Measurements from ENCODE around the gene CCKAR. TPM values are rescaled to one million over a fixed set of nuclear protein-coding genes. Genes with fewer than 3 reads are reported as not detected.

CCKAR gene
- total and polyA plus RNA-seq, 2 donors from 2014 or later: 0.22 TPM; not detected in 1

DNA sequence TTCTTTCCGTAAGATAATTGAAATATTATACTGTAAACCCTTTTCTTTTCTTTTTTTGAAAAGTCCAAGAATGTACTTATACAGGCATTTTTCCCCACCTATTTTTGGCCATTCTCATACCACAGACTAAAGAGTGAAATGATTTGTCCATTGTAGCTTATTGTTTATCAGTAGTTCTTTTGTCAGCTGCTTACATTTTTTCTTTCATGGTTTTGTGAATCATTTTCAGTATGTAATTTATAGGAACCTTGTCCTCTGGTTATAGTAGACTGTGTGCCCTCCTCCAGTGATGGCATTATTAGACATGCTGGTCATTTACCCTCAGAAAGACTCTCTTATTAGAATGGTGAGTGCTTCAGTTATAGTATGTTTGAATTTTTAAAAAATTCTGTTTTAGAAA is 56.7 kb downstream of the CCKAR start:
- DNase-seq: no peak

GRCh38 chr4:26432419-26432818 is 57.9 kb downstream of the CCKAR start:
- no peak overlapping the region for H3K4me3 ChIP-seq (ENCODE audit: low read length in 3 of 3)
- H3K27me3 ChIP-seq (ENCODE audit: control insufficient read depth, insufficient read depth, low read length): no peaks in the 10 kb centered on the region
- no peak overlapping the region for H3K27ac ChIP-seq (ENCODE audit: low read depth in 2 of 2, low read length in 2 of 2)
- FAIRE-seq (no peak), DNase-seq (peak in 1 of 5 donors; percentile 9)
- no peaks in the 10 kb centered on the region for H3K4me1 ChIP-seq (ENCODE audit: control insufficient read depth in 2 of 3, insufficient read depth in 2 of 3, low read depth in 1 of 3, low read length in 3 of 3)
- no peak overlapping the region for H3K9ac ChIP-seq (ENCODE audit: low read length in 3 of 3)
- H3K9me3 ChIP-seq (ENCODE audit: control insufficient read depth in 2 of 3, insufficient read depth in 1 of 3, low read length in 3 of 3): no peaks in the 10 kb centered on the region
- H3K36me3 ChIP-seq (ENCODE audit: control insufficient read depth in 2 of 3, insufficient read depth in 3 of 3, low read length in 3 of 3): peaks cover 0 to 18% (median 8%) of the 10 kb centered on the region in 3 donors
- TF ChIP-seq, protein P1, sequence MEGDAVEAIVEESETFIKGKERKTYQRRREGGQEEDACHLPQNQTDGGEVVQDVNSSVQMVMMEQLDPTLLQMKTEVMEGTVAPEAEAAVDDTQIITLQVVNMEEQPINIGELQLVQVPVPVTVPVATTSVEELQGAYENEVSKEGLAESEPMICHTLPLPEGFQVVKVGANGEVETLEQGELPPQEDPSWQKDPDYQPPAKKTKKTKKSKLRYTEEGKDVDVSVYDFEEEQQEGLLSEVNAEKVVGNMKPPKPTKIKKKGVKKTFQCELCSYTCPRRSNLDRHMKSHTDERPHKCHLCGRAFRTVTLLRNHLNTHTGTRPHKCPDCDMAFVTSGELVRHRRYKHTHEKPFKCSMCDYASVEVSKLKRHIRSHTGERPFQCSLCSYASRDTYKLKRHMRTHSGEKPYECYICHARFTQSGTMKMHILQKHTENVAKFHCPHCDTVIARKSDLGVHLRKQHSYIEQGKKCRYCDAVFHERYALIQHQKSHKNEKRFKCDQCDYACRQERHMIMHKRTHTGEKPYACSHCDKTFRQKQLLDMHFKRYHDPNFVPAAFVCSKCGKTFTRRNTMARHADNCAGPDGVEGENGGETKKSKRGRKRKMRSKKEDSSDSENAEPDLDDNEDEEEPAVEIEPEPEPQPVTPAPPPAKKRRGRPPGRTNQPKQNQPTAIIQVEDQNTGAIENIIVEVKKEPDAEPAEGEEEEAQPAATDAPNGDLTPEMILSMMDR (IDR thresholded peaks at IDR 0.05; ENCODE audit: borderline replicate concordance, extremely low read depth, insufficient read depth): no peak
- intact Hi-C loops (cut with DNase I): no loop called here

More for the DNA sequence above, 56.7 kb downstream of the CCKAR start:
- no peaks in the 10 kb centered on the region for H3K4me1 ChIP-seq (ENCODE audit: control insufficient read depth in 2 of 3, insufficient read depth in 2 of 3, low read depth in 1 of 3, low read length in 3 of 3)
- intact Hi-C loops (cut with DNase I): no loop called here
- H3K27me3 ChIP-seq (ENCODE audit: control insufficient read depth, insufficient read depth, low read length): no peaks in the 10 kb centered on the region
- no peak overlapping the region for H3K27ac ChIP-seq (ENCODE audit: low read depth in 2 of 2, low read length in 2 of 2)
- H3K9ac ChIP-seq (ENCODE audit: low read length in 3 of 3): no peak overlapping the region
- no peak for FAIRE-seq
- no peaks in the 10 kb centered on the region for H3K9me3 ChIP-seq (ENCODE audit: control insufficient read depth in 2 of 3, insufficient read depth in 1 of 3, low read length in 3 of 3)
- H3K4me3 ChIP-seq (ENCODE audit: low read length in 3 of 3): no peak overlapping the region
- TF ChIP-seq, protein P1 (IDR thresholded peaks at IDR 0.05; ENCODE audit: borderline replicate concordance, extremely low read depth, insufficient read depth): no peak
- H3K36me3 ChIP-seq (ENCODE audit: control insufficient read depth in 2 of 3, insufficient read depth in 3 of 3, low read length in 3 of 3): peaks cover 0 to 18% (median 8%) of the 10 kb centered on the region in 3 donors

DNA sequence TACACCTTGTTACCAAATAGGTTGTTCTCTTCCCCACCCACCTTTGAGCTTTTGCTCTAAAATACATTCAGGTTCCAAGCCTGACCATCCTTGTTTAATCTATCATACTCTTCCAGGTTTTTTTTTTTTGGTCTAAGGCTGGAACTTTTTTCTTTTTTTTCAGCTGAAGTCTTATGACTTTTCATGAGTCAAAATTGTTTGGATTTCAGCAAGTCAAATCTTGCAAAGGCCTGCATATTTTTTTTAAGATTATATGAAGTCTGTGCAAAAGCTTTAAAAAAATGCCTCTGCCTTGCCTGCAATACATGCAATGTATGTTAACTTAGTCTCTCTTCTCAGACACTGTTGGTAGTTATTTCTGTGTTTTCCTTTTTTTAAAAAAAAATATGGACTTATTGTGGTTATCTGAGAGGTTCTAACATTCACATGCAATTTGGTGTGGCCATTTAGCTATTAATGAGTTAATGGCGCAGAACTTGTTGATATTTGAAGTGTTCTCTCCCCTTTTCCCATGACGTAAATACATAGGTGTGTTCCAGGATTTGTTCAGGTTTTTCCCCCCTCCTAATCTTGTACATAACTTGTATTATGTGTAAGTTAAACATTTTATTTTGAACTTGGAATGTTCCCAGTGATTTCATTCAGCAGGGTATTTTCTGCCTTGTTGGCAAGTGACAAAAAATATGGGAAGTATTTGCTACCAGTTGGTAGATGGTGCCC is 58.7 kb downstream of the CCKAR start:
- Histone ChIP-seq H3K27ac (ENCODE audit: low read depth in 2 of 2, low read length in 2 of 2) (no peak overlapping the region), H3K27me3 (ENCODE audit: control insufficient read depth, insufficient read depth, low read length) (no peaks in the 10 kb centered on the region), H3K9ac (ENCODE audit: low read length in 3 of 3) (no peak overlapping the region), H3K36me3 (ENCODE audit: control insufficient read depth in 2 of 3, insufficient read depth in 3 of 3, low read length in 3 of 3) (peaks cover 0 to 18% (median 8%) of the 10 kb centered on the region in 3 donors), H3K4me3 (ENCODE audit: low read length in 3 of 3) (no peak overlapping the region), H3K4me1 (ENCODE audit: control insufficient read depth in 2 of 3, insufficient read depth in 2 of 3, low read depth in 1 of 3, low read length in 3 of 3) (no peaks in the 10 kb centered on the region), H3K9me3 (ENCODE audit: control insufficient read depth in 2 of 3, insufficient read depth in 1 of 3, low read length in 3 of 3) (no peaks in the 10 kb centered on the region)
- no peak for FAIRE-seq
- TF ChIP-seq, protein P1 (IDR thresholded peaks at IDR 0.05; ENCODE audit: borderline replicate concordance, extremely low read depth, insufficient read depth): no peak
- intact Hi-C loops (cut with DNase I): no loop called here
- DNase-seq: no peak

Other genes starting within 250 kb of the CCKAR start
- 77.6 TPM for gene RBPJ, start 169.5 kb downstream of the CCKAR start, total RNA-seq
- 28.5 TPM for gene RBPJ, start 169.5 kb downstream of the CCKAR start, polyA plus RNA-seq (ENCODE audit: insufficient read depth, low read depth, low replicate concordance)
- gene TBC1D19, start 93.6 kb upstream of the CCKAR start, total RNA-seq: 19.1 TPM
- gene TBC1D19, start 93.6 kb upstream of the CCKAR start, polyA plus RNA-seq (ENCODE audit: insufficient read depth, low read depth, low replicate concordance): 10.8 TPM

Data from kidney (tissue), 14 donors.